CD4-positive, alpha-beta T cell (primary cell): ENCODE results near the gene FBXL15. TPM values are rescaled to one million over a fixed set of nuclear protein-coding genes. Genes with fewer than 3 reads are reported as not detected.

Source experiments
- ATAC-seq: fragments of 200-7000 bp; cut with Tn5 transposase; one replicate; pipeline ENCODE4 v1.10.0; 2022; ENCODE audit warnings: mild to moderate bottlenecking; ENCODE audit not compliant: poor library complexity
- CTCF ChIA-PET: fragments of 350-600 bp; sonication (Branson Sonifier 250); formaldehyde crosslinking; loops from one replicate; lab custom pipeline; 2021; ENCODE audit warnings: antibody characterized with exemption, inconsistent platforms; lab: Charles Lee
- POLR2A ChIA-PET: fragments of 350-600 bp; sonication (Branson Sonifier 250); formaldehyde crosslinking; loops from one replicate; lab custom pipeline; 2021; ENCODE audit warnings: antibody characterized with exemption, inconsistent platforms; lab: Charles Lee
- DNase-seq, 14 experiments: peaks; one replicate each; pipeline ENCODE4 v3.0.0-alpha.2; 2013 to 2020; ENCODE audit warnings: mixed read lengths in 2 of 14
- H3K27ac ChIP-seq, 2 donors: one replicate each; pipeline versions ENCODE4 v1.5.1 to v1.7.0; 2013; ENCODE audit warnings: low read length in 2 of 2, low read depth in 1 of 2, mild to moderate bottlenecking in 1 of 2
- H3K27me3 ChIP-seq, 2 experiments: 1 replicate in 1 of 2; 2 replicates in 1 of 2; pipeline versions ENCODE4 v1.6.1 to v1.7.0; 2013; ENCODE audit warnings: low read length in 2 of 2, control low read depth in 1 of 2, mild to moderate bottlenecking in 1 of 2, moderate library complexity in 1 of 2; ENCODE audit not compliant: insufficient read depth in 2 of 2, control insufficient read depth in 1 of 2
- H3K36me3 ChIP-seq: one replicate; pipeline ENCODE4 v1.6.1; 2013; ENCODE audit warnings: low read length, control low read depth; ENCODE audit not compliant: insufficient read depth
- H3K4me1 ChIP-seq: one replicate; pipeline ENCODE4 v1.6.1; 2013; ENCODE audit warnings: low read length, control low read depth; ENCODE audit not compliant: insufficient read depth
- H3K4me3 ChIP-seq: one replicate; pipeline ENCODE4 v1.5.1; 2013; ENCODE audit warnings: mild to moderate bottlenecking, low read length, moderate library complexity
- H3K9me3 ChIP-seq, 2 experiments: 1 replicate in 1 of 2; 2 replicates in 1 of 2; pipeline versions ENCODE4 v1.6.1 to v1.7.0; 2013; ENCODE audit warnings: low read length in 2 of 2, mild to moderate bottlenecking in 2 of 2, control low read depth in 1 of 2, moderate library complexity in 1 of 2; ENCODE audit not compliant: control insufficient read depth in 1 of 2, insufficient read depth in 1 of 2
- H3K27ac Mint-ChIP-seq: one replicate; pipeline ENCODE4 v1.8.0; 2020; ENCODE audit warnings: mixed read lengths
- H3K27me3 Mint-ChIP-seq: one replicate; pipeline ENCODE4 v1.8.0; 2021; ENCODE audit warnings: mixed read lengths
- H3K36me3 Mint-ChIP-seq: one replicate; pipeline ENCODE4 v1.8.0; 2021; ENCODE audit warnings: low read depth, mixed read lengths
- H3K4me1 Mint-ChIP-seq: one replicate; pipeline ENCODE4 v1.8.0; 2021; ENCODE audit warnings: low read depth, mixed read lengths
- H3K4me3 Mint-ChIP-seq: one replicate; pipeline ENCODE4 v1.8.0; 2020; ENCODE audit warnings: mild to moderate bottlenecking, mixed read lengths
- H3K9me3 Mint-ChIP-seq: one replicate; pipeline ENCODE4 v1.8.0; 2020; ENCODE audit warnings: mixed read lengths
- CTCF ChIP-seq: fragments of 200-600 bp; IDR thresholded peaks from one replicate; pipeline ENCODE4 v1.8.0; 2022; ENCODE audit warnings: antibody characterized with exemption, mild to moderate bottlenecking
- intact Hi-C, 2 experiments: fragments of 100-400 bp; cut with DNase I in 1 of 2; cut with micrococcal nuclease in 1 of 2; formaldehyde crosslinking; loops; one replicate each; pipeline versions ENCODE4 v1.15.1 to v1.9.0; 2023 to 2025; cut with DNase I, micrococcal nuclease
- total RNA-seq, 174 experiments: library from RNA in 2 of 174; stranded (reverse) in 2 of 174; gene quantifications; one replicate each; pipeline ENCODE4 v1.2.3 and lab custom pipeline; 2021 to 2026

Gene FBXL15
- total RNA-seq, 2 experiments from 2014 or later: 10.2 to 10.4 TPM

GRCh38 chr10:102463983-102464382, 43.3 kb downstream of the FBXL15 start:
- no peak for ATAC-seq
- Histone ChIP-seq H3K4me1 (peaks cover 28% of the 10 kb centered on the region), H3K36me3 (no peaks in the 10 kb centered on the region), H3K9me3 (no peaks in the 10 kb centered on the region), H3K27ac (no peak overlapping the region), H3K4me3 (no peak overlapping the region), H3K27me3 (no peaks in the 10 kb centered on the region)
- H3K27ac Mint-ChIP-seq: no peak overlapping the region
- CTCF ChIA-PET: interaction anchor here (0.9 to 3.2 kb wide), 2 partner anchors 41 to 234 kb away, joined by 3 to 12 read pairs; no protein-coding TSS in a partner anchor
- no peaks in the 10 kb centered on the region for H3K9me3 Mint-ChIP-seq
- no peak for TF ChIP-seq CTCF
- POLR2A ChIA-PET: interaction anchor here (6.4 kb wide), 1 partner anchor 13 kb away, joined by 90 read pairs; the partner anchor contains the start of gene C10orf95
- H3K27me3 Mint-ChIP-seq: no peaks in the 10 kb centered on the region
- intact Hi-C loops: no loop called here
- no peak overlapping the region for H3K4me3 Mint-ChIP-seq
- no peak for DNase-seq
- peaks cover 24% of the 10 kb centered on the region for H3K4me1 Mint-ChIP-seq
- H3K36me3 Mint-ChIP-seq: no peaks in the 10 kb centered on the region

- no peaks in the 10 kb centered on the region for H3K9me3 Mint-ChIP-seq
- H3K9me3 ChIP-seq: no peaks in the 10 kb centered on the region
- TF ChIP-seq CTCF: no peak
- no peak overlapping the region for H3K27ac ChIP-seq
- no peak for DNase-seq
- H3K4me3 ChIP-seq: no peak overlapping the region
- peaks cover 24% of the 10 kb centered on the region for H3K4me1 ChIP-seq
- H3K27me3 ChIP-seq: no peaks in the 10 kb centered on the region
- no peak overlapping the region for H3K4me3 Mint-ChIP-seq
- POLR2A ChIA-PET: no interaction called here
- CTCF ChIA-PET: no interaction called here
- H3K36me3 Mint-ChIP-seq: no peaks in the 10 kb centered on the region
- H3K27ac Mint-ChIP-seq: no peak overlapping the region
- ATAC-seq: no peak
- H3K36me3 ChIP-seq: peaks cover 4% of the 10 kb centered on the region
- peaks cover 24% of the 10 kb centered on the region for H3K4me1 Mint-ChIP-seq
- H3K27me3 Mint-ChIP-seq: no peaks in the 10 kb centered on the region
- intact Hi-C loops: no loop called here
Observed at GRCh38 chr10:102465466-102465865, 44.8 kb downstream of the FBXL15 start.

- intact Hi-C loops: no loop called here
- H3K4me3 ChIP-seq: no peak overlapping the region
- H3K27me3 Mint-ChIP-seq: no peaks in the 10 kb centered on the region
- H3K4me1 Mint-ChIP-seq: peaks cover 6% of the 10 kb centered on the region
- ChIA-PET POLR2A (no interaction called here), CTCF (no interaction called here)
- TF ChIP-seq CTCF: no peak
- no peak overlapping the region for H3K27ac Mint-ChIP-seq
- no peaks in the 10 kb centered on the region for H3K27me3 ChIP-seq
- peaks cover 7% of the 10 kb centered on the region for H3K4me1 ChIP-seq
- DNase-seq (no peak), ATAC-seq (no peak)
- no peaks in the 10 kb centered on the region for H3K9me3 Mint-ChIP-seq
- H3K36me3 Mint-ChIP-seq: no peaks in the 10 kb centered on the region
- H3K9me3 ChIP-seq: no peaks in the 10 kb centered on the region
- no peak overlapping the region for H3K4me3 Mint-ChIP-seq
- H3K27ac ChIP-seq: no peak overlapping the region
- peaks cover 4% of the 10 kb centered on the region for H3K36me3 ChIP-seq
Observed at GRCh38 chr10:102467318-102467717, 46.7 kb downstream of the FBXL15 start.
